ENCODE results near the gene PLCG1.

Gene PLCG1

DNA sequence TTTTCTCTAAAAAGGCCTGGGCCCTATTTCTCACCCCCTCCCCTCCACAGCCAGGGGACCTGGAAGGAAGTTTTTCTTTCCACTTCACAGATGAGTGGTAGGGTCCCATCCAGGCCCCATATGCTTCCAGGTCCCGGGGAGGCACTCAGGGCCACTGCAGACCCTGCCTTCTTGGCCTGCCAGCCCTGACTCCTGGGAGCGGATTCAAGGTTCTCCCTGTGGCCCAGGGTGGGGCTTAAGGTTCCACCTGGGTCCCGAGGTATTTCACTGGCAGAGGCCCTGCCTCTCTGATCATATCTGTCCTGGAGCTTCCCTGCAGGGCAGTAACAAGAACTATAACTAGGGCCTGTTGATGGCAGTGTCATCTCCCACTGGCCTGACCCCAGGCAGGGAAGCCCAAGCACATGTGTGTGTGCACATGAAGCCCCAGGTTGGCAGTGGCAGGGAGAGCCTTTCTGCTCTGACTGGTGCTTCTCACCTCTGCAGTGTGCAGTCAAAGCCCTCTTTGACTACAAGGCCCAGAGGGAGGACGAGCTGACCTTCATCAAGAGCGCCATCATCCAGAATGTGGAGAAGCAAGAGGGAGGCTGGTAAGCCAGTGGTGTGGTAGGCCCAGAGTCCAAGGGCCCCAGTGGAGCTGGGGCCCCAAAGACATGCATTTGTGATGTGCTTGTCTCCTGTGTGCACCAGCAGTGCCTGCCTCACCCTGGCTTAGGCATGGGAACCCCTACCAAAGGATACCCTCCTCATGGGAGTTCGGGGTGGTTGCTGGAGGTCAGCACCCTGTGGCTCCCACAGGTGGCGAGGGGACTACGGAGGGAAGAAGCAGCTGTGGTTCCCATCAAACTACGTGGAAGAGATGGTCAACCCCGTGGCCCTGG lies 31.2 kb downstream of the PLCG1 start:
- DNase-seq: no peak

DNA sequence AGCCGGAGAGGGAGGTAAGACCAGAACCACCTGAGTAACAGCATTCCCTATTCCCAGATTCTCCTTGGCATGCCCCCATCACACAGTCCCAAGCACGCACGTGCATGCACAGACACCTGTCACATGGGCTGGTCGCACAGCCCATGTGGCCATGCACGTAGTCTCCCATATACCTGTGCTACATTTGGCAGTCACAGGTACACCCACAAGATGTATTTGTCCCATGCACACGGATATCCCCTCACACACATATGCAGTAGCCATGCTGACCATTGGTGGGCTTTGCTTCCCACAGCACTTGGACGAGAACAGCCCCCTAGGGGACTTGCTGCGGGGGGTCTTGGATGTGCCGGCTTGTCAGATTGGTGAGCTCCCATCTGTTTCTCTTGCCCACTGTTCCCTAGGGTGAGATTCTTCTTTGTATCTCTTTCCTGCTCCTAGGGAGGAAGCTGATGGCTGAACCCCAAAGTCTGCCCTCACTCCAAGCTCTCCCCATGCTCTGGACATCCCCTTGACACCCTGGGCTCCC lies 31.9 kb downstream of the PLCG1 start:
- no peak for DNase-seq

DNA sequence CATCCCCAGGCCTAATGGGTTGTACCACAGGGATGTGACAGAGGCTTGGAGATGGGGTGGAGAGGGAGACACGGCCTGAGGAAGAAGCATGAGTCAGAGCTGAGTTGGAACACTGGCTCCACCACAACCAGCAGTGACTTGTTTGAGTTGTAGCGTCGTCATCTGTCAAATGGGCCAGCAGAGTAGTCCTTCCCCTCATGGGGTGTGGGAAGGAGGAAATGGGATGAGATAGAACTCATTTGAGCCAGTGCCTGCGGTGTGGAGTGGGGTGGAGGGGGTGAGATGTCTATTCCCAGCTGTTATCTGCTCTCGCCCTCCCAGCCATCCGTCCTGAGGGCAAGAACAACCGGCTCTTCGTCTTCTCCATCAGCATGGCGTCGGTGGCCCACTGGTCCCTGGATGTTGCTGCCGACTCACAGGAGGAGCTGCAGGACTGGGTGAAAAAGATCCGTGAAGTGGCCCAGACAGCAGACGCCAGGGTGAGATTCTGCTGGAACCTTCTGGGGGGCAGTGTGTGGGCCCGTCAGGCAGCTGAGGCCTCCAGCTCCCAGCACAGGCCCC lies 32.5 kb downstream of the PLCG1 start:
- no peak for DNase-seq

DNA sequence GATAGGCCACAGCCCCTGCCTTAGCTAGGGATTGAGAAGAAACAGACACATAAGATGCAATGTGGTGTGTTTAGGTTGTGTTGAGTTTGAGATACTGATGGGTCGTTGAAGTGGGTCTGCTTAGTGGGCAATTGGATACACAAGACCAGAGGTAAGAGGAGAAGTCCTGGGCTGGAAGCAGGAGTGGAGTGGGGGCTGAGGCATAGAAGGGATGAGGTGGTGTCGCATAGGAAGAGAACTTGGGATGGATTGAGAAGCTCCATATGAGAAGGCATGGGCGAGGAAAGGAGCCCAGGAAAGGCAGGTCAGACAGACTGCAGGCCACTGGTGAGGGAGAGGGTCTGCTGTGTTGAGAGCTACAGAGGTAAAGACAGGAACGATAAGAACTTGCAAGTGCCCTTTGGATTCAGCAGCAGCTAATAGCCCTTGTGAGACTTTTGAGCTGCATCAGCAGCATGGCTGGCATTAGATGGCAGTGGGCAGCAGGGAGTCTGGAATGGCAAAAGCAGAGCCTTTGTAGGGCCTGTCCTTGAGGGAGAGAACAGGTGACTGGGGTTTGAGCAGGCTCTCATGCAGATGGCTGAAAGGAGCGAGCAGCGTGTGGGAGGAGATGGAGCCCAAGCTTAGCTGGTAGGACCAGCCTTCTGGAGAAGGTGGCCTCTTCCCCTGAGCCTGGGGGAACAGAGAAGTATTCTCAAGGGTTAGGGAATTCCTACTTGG lies 33.2 kb downstream of the PLCG1 start:
- no peak for DNase-seq

DNA sequence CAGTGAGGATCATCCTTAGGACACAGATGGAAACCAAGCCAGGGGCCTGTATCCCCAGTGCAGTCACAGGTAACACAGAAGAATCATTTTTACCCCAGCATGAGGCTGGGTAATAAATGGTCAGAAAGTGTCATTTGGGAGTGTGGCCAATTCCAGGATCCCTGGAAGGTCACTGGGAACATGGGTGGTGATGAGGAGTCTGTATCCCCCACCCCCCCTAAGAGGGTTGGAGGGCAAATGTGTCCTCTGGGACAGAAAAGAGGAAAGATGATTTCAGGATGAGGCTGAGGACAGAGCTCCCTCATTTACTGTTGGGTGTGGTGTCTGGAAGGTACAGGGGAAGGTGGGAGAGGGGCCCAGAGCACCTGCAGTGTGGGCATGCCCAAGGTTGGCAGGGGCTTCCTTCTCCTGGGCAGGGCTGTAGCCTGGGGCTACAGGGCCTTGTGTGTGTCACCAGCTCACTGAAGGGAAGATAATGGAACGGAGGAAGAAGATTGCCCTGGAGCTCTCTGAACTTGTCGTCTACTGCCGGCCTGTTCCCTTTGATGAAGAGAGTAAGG lies 34.5 kb downstream of the PLCG1 start:
- DNase-seq: no peak

DNA sequence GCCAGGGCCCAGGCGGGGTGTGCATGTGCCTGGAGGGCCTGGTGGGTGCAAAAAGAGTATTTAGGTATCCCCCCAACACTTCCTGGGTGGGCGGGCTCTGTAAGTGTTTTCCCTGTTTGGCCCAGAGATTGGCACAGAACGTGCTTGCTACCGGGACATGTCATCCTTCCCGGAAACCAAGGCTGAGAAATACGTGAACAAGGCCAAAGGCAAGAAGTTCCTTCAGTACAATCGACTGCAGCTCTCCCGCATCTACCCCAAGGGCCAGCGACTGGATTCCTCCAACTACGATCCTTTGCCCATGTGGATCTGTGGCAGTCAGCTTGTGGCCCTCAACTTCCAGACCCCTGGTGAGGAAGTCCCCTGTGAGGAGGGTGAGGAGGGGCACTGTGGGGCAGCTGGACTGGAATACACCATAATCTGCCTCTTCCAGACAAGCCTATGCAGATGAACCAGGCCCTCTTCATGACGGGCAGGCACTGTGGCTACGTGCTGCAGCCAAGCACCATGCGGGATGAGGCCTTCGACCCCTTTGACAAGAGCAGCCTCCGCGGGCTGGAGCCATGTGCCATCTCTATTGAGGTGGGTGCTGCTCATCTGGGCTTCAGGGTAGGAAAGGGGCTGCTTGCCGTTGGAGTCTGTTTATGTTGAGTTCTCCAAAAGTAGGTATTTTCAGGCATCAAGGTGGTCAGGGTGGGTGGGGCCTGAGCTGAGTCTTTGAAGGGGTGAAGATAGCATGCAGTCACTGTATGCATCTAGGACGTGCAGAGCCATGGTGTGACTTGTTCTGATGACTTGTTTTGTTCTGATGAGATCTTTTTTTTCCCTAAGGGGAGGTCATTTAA lies 35.2 kb downstream of the PLCG1 start:
- DNase-seq: no peak

DNA sequence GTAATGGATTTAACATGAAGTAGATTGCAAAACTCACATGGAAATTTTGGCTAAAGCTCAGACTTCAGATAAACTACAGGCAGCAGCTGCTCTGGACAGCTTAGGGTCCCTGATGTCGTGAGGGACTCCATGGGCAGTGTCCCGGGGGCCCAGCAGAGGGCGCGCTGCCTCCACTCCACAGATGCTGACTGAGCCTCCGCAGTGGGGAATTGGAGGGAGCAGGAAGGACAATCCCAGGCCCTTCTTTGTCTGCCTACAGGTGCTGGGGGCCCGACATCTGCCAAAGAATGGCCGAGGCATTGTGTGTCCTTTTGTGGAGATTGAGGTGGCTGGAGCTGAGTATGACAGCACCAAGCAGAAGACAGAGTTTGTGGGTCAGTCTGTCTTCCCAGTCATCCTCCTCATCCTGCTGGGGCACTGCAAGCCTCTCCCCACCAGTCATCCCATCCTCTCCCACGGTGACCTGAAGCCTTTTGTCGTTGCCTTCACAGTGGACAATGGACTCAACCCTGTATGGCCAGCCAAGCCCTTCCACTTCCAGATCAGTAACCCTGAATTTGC lies 35.9 kb downstream of the PLCG1 start:
- DNase-seq: peak; percentile 58

DNA sequence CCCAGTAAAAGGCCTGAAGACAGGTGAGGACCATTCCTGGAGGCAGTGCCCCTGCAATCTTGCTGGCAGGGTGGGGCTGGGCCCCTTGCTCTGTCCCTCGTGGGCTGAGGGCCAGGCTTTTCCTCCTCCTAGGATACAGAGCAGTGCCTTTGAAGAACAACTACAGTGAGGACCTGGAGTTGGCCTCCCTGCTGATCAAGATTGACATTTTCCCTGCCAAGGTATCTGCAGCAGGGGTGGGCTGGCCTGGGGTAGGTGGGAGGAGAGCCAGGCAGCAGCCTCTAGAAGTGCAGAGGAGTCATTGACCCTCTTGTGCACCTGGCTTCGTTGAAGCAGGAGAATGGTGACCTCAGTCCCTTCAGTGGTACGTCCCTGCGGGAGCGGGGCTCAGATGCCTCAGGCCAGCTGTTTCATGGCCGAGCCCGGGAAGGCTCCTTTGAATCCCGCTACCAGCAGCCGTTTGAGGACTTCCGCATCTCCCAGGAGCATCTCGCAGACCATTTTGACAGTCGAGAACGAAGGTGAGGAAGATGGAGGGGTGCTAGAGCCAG lies 36.5 kb downstream of the PLCG1 start:
- no peak for DNase-seq

DNA sequence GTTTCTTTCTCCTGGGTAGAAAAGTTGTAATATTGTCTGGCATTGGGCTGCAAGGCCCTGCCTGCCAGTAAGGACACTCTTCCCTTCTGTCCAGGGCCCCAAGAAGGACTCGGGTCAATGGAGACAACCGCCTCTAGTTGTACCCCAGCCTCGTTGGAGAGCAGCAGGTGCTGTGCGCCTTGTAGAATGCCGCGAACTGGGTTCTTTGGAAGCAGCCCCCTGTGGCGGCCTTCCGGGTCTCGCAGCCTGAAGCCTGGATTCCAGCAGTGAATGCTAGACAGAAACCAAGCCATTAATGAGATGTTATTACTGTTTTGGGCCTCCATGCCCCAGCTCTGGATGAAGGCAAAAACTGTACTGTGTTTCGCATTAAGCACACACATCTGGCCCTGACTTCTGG lies 37.0 kb downstream of the PLCG1 start:
- no peak for DNase-seq

DNA sequence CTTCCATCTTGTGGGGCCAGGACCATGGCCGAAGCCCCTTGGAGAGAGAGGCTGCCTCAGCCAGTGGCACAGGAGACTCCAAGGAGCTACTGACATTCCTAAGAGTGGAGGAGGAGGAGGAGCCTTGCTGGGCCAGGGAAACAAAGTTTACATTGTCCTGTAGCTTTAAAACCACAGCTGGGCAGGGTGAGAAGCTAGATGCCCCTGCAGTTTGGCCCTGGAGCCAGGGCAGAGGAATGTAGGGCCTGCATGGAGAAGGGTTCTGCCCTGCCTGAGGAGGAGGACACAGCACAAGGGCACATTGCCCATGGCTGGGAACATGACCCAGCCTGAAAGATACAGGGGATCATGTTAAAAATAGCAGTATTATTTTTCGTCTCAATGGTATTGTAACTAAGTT lies 37.4 kb downstream of the PLCG1 start:
- DNase-seq: no peak

DNA sequence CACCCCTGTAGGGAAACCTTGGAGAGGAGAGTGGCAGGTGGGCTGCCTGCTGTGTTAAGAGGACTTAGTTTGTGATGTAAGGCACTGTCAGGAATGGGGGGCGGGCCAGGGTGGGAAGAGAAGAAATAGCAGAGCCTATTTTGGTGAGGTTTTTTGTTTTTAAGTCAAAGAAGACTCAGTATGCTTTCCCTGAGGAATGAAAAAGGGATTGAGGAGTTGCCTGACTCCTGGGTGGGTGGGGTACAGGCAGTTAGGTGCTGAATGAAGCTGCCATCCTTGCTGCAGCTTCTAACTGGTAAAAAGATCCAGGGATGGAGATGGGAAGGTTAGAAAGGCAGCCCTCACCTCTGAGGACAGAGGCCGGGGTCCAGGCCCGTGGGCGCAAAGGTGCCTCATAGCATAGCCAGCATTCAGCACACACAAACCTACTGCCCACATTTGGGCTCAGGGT lies 37.9 kb downstream of the PLCG1 start:
- no peak for DNase-seq

DNA sequence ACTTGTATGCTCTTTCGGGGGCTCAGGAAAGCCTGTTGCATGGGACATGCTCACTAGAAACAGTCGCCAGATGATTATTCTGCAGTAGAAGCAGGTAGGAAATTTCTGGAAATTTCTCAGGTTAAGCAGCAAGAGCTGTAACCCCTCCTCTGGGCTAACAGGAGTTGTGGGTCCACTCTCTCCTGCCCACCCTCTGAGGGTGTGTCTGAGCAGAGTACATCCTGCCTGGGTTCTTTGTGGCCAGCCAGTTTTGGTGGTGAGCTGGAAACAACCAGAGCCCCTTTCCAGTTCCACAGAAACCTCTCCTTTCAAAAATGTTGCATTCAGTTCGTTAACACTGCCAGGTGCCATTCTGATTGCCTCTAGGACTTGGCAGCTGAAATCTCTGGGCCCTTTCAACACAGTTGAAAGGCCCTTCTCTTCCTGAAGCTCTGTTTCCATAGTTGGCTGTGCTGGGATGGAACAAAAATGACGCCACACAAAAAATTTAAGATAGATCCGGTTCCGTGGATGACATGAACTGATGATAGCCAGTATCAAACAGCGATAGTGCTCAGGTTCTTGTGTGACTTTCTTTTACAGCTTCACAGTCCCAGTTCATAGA lies 38.5 kb downstream of the PLCG1 start:
- no peak for DNase-seq

DNA sequence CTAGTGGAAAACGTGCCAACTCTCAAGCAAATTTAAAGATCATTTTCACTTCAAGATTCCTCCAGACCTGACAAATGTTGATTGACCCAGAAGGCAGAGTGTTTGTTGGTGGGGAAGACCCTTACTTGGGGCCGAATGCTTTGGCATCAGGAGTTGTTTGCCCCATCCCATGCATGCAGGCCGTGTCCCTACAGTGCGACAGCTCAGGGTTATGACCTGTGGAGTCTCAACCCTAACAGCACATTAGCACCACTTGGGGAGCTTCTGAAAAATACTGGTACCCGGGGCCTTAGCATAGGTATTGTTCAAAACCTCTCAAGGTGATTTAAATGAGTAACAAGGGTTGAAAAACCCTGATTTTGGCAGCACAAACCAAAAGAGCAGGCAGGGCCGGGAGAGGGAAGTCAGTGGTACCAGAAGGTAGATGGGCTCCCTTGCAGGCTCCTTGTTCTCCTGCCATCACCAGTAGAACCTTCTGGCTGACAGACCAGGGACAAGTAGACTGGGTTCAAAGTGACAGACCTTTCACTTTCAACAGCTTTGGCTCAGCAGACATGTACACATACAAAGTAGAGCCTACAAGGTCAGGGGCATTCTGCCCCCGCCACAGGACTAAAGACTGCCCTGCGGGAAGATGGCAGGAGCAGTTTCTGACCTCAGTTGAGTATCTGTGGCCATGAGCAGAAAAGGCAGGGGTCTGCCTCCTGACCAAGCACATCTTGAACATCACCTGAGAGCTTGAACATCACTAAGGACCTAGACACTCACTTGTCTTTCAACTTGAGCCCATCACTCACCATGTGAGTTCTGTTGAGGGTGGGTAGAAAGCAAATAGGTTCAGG lies 39.6 kb downstream of the PLCG1 start:
- no peak for DNase-seq

DNA sequence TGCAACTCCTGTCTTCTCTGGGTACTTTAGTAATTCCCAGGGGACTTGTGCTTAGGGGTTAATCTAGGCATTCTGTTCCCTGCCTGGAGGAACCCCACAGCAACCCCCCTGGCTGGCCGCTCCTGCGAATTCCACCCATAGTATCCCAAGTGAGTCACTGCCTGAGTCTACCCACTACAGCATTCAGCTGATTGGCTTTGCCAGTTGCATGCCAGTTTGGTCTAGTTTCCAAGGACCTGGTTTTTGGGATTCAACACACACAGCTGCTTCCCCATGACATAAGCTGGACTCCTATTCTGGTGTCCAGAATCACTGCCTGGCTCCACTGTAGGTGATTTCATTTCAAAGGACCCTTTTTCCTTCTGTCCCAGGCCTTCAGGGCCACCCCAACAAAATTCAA lies 40.3 kb downstream of the PLCG1 start:
- DNase-seq: no peak

DNA sequence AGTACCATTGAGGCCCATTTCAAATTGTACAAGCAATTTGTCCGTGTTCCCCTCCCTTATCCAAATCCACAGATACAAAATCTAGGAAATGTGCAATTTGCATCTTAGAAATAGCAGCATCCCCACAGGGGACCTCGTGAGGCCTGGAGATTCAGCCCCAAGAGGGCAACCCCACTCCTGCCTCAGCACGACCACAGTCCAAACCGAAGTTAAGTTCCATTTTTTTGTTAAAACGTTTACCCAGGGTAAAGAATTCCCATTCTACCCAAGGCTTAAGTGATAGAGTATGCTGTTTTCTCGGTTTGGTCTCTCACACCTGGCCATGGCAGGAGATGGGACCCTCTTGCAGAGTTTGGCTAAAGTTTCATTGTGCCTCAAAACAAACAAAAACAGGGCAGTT lies 41.2 kb downstream of the PLCG1 start:
- no peak for DNase-seq

DNA sequence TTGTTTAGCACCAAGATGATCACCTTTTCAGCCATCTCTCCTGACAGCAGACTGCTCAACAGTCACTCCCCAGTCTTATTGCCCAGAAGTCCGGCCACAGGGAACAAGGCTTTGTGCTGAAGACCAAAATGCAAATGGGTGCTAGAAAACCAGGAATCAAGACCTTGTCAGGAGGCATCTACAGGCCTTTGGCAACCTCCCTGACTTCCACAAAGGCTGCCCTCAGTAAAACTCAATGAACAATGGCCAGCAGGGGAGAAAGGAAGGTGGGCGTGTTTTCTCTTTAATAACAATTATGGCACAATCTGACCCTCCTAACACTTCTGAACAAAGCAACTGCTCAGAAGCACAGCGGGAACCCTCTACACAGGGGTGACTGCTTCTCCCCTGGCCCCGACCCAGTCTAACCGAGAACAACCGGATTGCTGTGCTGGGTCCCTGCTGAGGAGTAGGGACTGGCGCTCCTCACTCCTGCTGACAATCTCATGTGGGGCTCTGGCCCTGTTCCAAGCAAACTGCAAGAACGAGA lies 41.6 kb downstream of the PLCG1 start:
- no peak for DNase-seq

DNA sequence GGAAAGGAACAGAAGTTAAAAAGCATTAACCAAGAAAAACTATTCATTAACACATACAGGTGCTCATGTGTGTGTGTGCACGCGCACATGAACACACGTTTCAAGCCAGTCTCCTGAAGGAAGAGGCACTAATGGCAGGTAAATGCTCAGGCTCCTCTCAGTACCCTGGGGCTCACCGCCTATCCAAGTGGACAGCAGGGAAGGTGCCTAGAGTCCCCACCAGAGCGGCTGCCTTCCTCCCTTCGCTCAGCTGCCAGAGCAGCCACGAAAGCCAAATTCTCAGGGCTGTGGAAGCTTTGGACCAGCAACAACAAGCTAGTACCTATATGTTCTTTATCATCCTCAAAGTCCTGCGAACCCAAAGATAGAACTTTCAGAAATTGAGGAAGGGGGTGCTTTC lies 42.6 kb downstream of the PLCG1 start:
- DNase-seq: no peak

DNA sequence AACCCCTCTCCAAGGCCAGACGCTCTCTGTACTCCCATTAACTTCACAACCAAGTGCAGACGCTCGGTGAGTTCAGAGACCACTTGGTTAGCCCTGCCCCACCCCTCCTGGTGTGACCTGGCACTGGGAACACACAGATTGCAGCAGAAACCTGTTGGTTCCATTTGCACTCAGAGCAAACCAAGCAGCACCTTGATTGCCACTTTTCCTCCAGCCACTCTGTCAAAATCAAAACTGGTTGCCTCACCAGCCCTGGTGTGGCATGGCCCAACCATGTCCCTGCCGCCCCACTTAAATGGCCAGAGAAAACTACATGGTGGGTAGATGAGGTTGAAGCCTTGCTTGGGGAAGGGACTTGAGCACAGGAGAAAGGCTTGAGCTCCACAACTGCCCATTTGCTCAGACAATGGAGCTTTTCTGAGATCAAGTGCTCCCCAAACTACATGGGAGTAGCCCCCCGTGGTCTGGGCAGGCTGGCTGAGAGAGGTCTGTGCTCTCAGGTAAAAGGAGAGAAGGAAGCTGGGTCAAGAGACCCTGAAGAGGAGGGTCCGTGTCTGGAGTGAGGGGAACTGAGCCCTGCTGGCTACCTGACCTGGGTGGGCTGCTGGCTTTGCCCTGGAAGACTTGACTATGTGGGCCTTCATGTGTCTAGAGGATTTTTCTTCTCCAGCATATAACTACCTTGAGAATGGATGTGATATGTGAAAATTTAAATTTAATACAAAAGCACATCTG lies 43.4 kb downstream of the PLCG1 start:
- no peak for DNase-seq

DNA sequence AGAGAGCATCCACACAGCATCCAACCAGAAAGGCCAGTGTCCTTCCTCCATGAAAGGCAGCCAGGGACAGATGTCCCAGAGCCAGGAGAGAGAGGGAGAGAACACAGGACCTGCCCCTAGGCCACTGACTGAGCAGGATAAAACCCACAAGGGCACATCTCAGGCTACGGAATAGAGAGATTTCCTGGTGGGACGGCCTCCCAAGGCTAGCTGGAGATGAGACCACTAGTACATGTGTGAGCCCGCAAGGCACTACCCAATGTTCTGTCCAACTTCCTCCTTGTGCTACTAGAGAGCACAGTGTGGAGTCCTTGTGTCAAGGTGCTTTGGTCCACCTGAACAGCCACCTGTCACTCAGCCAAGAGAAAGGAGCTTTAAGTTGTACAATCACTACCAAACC lies 44.2 kb downstream of the PLCG1 start:
- DNase-seq: no peak
